GM12878 (cell line): ENCODE results near the gene ITPR2. TPM values are rescaled to one million over a fixed set of nuclear protein-coding genes. Genes with fewer than 3 reads are reported as not detected.
A peak's percentile ranks its signal among the peaks of the same experiment; 100 is the strongest.

Experiments
- ATF7 ChIP-seq: fragments of 450-650 bp; IDR thresholded peaks from 2 replicates; pipeline ENCODE4 v1.6.1; 2016; ENCODE audit warnings: low read depth, mild to moderate bottlenecking
- E2F8 ChIP-seq: fragments of 450-650 bp; IDR thresholded peaks from 2 replicates; pipeline ENCODE4 v1.6.1; 2018; ENCODE audit warnings: mild to moderate bottlenecking, low read depth, moderate library complexity; ENCODE audit not compliant: partially characterized antibody
- MEF2B ChIP-seq: fragments of 450-650 bp; IDR thresholded peaks from 2 replicates; pipeline ENCODE4 v1.6.1; 2018; ENCODE audit warnings: mild to moderate bottlenecking, moderate library complexity; ENCODE audit not compliant: partially characterized antibody, poor library complexity, severe bottlenecking
- MXI1 ChIP-seq: fragments of 150-350 bp; IDR thresholded peaks from 2 replicates; pipeline ENCODE4 v1.6.1; 2011; ENCODE audit warnings: low read depth, mild to moderate bottlenecking, inconsistent platforms, low read length, improper control_type of control experiment
- MYB ChIP-seq: fragments of 150-350 bp; IDR thresholded peaks from 2 replicates; pipeline ENCODE4 v1.6.1; 2014; ENCODE audit warnings: mild to moderate bottlenecking, low read depth, low read length, borderline replicate concordance
- MYC ChIP-seq: IDR thresholded peaks from 2 replicates; pipeline ENCODE4 v1.6.1; 2011; ENCODE audit warnings: mild to moderate bottlenecking, low read length, moderate library complexity, inconsistent platforms; ENCODE audit not compliant: insufficient read depth, insufficient replicate concordance, insufficient read length, severe bottlenecking
- NFYA ChIP-seq: IDR thresholded peaks from 2 replicates; pipeline ENCODE4 v1.6.1; 2011; ENCODE audit warnings: low read depth, mild to moderate bottlenecking, low read length, improper control_type of control experiment, borderline replicate concordance
- RAD21 ChIP-seq: IDR thresholded peaks from 2 replicates; pipeline ENCODE4 v1.6.1; 2011; ENCODE audit warnings: mild to moderate bottlenecking, low read depth, low read length, moderate library complexity; ENCODE audit not compliant: insufficient read depth
- RBBP5 ChIP-seq: fragments of 200-600 bp; sonication (generic); conservative IDR thresholded peaks from 2 replicates; pipeline ENCODE4 v1.6.1; 2016
- RCOR1 ChIP-seq: conservative IDR thresholded peaks from 2 replicates; pipeline ENCODE4 v1.6.1; 2012; ENCODE audit warnings: low read depth, low read length, improper control_type of control experiment
- TCF7 ChIP-seq: IDR thresholded peaks from 2 replicates; pipeline ENCODE4 v1.6.1; 2014; ENCODE audit warnings: antibody characterized with exemption, borderline replicate concordance
- ZNF384 ChIP-seq: IDR thresholded peaks from 2 replicates; pipeline ENCODE4 v1.6.1; 2012; ENCODE audit warnings: low read depth, mild to moderate bottlenecking, low read length, improper control_type of control experiment, borderline replicate concordance
- polyA plus RNA-seq, 11 experiments: library from polyadenylated mRNA; depleted of rRNA in 4 of 11; unstranded in 6 of 11; stranded (reverse) in 5 of 11; fragments of >200 nt; fragmentation: Nextera tagmentation in 4 of 11; fragmentation: Illumina TruSeq in 1 of 11; extraction: Ambion mirVana in 4 of 11; extraction: Trizol in 1 of 11; gene quantifications; 1 replicate in 1 of 11; 2 replicates in 10 of 11; pipeline versions ENCODE4 v1.2.1 to v1.2.3, GENCODE V29; 2011 to 2016; ENCODE audit warnings: inconsistent platforms in 2 of 11, missing spikeins in 2 of 11, low read depth in 1 of 11
- total RNA-seq, 4 experiments: library from RNA; depleted of rRNA in 3 of 4; stranded (reverse); fragments of >200 nt in 3 of 4; fragmentation: Illumina TruSeq in 1 of 4; extraction: Trizol in 1 of 4; gene quantifications; 2 replicates each; pipeline versions ENCODE4 v1.2.1 to v1.2.3, GENCODE V29; 2013 to 2021
- TF ChIP-seq, protein P1 (sequence below): IDR thresholded peaks from 2 replicates; pipeline ENCODE4 v1.6.1; 2011; ENCODE audit warnings: borderline replicate concordance, low read depth, mild to moderate bottlenecking, moderate library complexity, mixed read lengths, low read length; ENCODE audit not compliant: insufficient read depth; ENCODE audit errors: extremely low read length
- TF ChIP-seq, protein P2 (sequence below): fragments of 450-650 bp; IDR thresholded peaks from 2 replicates; pipeline ENCODE4 v1.6.1; 2017; ENCODE audit warnings: mild to moderate bottlenecking, moderate library complexity
- TF ChIP-seq, protein P3 (sequence below): IDR thresholded peaks from 2 replicates; pipeline ENCODE4 v1.6.1; 2012; ENCODE audit warnings: mild to moderate bottlenecking, low read depth, low read length

The ITPR2 gene
- total and polyA plus RNA-seq, 10 of the 15 experiments (the other 5 are each of a cell fraction or from before 2014, with no cell fraction given), result 7.5 to 76.2 (median 47.1) TPM

GRCh38 chr12:26471560-26471959, 361.4 kb downstream of the ITPR2 start (continued):
- TF ChIP-seq, protein P1, sequence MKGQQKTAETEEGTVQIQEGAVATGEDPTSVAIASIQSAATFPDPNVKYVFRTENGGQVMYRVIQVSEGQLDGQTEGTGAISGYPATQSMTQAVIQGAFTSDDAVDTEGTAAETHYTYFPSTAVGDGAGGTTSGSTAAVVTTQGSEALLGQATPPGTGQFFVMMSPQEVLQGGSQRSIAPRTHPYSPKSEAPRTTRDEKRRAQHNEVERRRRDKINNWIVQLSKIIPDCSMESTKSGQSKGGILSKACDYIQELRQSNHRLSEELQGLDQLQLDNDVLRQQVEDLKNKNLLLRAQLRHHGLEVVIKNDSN, result no peak
- no peak; the same call in 1 of the 2 replicates for TF ChIP-seq MXI1
- TF ChIP-seq TCF7, result peak; percentile 77
- no peak for TF ChIP-seq MYC
- no peak for TF ChIP-seq RBBP5
- TF ChIP-seq, protein P2, sequence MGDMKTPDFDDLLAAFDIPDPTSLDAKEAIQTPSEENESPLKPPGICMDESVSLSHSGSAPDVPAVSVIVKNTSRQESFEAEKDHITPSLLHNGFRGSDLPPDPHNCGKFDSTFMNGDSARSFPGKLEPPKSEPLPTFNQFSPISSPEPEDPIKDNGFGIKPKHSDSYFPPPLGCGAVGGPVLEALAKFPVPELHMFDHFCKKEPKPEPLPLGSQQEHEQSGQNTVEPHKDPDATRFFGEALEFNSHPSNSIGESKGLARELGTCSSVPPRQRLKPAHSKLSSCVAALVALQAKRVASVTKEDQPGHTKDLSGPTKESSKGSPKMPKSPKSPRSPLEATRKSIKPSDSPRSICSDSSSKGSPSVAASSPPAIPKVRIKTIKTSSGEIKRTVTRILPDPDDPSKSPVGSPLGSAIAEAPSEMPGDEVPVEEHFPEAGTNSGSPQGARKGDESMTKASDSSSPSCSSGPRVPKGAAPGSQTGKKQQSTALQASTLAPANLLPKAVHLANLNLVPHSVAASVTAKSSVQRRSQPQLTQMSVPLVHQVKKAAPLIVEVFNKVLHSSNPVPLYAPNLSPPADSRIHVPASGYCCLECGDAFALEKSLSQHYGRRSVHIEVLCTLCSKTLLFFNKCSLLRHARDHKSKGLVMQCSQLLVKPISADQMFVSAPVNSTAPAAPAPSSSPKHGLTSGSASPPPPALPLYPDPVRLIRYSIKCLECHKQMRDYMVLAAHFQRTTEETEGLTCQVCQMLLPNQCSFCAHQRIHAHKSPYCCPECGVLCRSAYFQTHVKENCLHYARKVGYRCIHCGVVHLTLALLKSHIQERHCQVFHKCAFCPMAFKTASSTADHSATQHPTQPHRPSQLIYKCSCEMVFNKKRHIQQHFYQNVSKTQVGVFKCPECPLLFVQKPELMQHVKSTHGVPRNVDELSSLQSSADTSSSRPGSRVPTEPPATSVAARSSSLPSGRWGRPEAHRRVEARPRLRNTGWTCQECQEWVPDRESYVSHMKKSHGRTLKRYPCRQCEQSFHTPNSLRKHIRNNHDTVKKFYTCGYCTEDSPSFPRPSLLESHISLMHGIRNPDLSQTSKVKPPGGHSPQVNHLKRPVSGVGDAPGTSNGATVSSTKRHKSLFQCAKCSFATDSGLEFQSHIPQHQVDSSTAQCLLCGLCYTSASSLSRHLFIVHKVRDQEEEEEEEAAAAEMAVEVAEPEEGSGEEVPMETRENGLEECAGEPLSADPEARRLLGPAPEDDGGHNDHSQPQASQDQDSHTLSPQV, result no peak
- TF ChIP-seq, protein P3, sequence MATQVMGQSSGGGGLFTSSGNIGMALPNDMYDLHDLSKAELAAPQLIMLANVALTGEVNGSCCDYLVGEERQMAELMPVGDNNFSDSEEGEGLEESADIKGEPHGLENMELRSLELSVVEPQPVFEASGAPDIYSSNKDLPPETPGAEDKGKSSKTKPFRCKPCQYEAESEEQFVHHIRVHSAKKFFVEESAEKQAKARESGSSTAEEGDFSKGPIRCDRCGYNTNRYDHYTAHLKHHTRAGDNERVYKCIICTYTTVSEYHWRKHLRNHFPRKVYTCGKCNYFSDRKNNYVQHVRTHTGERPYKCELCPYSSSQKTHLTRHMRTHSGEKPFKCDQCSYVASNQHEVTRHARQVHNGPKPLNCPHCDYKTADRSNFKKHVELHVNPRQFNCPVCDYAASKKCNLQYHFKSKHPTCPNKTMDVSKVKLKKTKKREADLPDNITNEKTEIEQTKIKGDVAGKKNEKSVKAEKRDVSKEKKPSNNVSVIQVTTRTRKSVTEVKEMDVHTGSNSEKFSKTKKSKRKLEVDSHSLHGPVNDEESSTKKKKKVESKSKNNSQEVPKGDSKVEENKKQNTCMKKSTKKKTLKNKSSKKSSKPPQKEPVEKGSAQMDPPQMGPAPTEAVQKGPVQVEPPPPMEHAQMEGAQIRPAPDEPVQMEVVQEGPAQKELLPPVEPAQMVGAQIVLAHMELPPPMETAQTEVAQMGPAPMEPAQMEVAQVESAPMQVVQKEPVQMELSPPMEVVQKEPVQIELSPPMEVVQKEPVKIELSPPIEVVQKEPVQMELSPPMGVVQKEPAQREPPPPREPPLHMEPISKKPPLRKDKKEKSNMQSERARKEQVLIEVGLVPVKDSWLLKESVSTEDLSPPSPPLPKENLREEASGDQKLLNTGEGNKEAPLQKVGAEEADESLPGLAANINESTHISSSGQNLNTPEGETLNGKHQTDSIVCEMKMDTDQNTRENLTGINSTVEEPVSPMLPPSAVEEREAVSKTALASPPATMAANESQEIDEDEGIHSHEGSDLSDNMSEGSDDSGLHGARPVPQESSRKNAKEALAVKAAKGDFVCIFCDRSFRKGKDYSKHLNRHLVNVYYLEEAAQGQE, result no peak
- peak; percentile 84; the same call in 1 of the 2 replicates for TF ChIP-seq RCOR1
- no peak for TF ChIP-seq ZNF384
- TF ChIP-seq NFYA, result no peak
- no peak for TF ChIP-seq MYB
- peak; percentile 89 for TF ChIP-seq MEF2B
- TF ChIP-seq RAD21, result peak; percentile 36; the same call in 1 of the 2 replicates
- peak; percentile 88 for TF ChIP-seq ATF7
- TF ChIP-seq E2F8, result no peak
